IMR-90 (cell line): ENCODE results near the gene UBE3B.

Source experiments
- MAFK ChIP-seq: IDR thresholded peaks from 2 replicates; pipeline ENCODE4 v1.6.1; 2012; ENCODE audit warnings: low read depth, low read length, improper control_type of control experiment
- MXI1 ChIP-seq: IDR thresholded peaks from 2 replicates; pipeline ENCODE4 v1.6.1; 2012; ENCODE audit warnings: low read depth, mild to moderate bottlenecking, low read length, moderate library complexity, borderline replicate concordance
- POLR2A ChIP-seq: IDR thresholded peaks from 2 replicates; pipeline ENCODE4 v1.6.1; 2012; ENCODE audit warnings: mild to moderate bottlenecking, low read depth, low read length
- RAD21 ChIP-seq: IDR thresholded peaks from 2 replicates; pipeline ENCODE4 v1.6.1; 2012; ENCODE audit warnings: low read length, improper control_type of control experiment
- RFX5 ChIP-seq: IDR thresholded peaks from 2 replicates; pipeline ENCODE4 v1.8.0; 2012; ENCODE audit warnings: low read depth, mild to moderate bottlenecking, low read length, moderate library complexity
- SMC3 ChIP-seq: fragments of 150-350 bp; IDR thresholded peaks from 2 replicates; pipeline ENCODE4 v1.6.1; 2016; ENCODE audit warnings: low read depth, mild to moderate bottlenecking, antibody characterized with exemption, low read length, moderate library complexity
- TF ChIP-seq, protein P1 (sequence below): conservative IDR thresholded peaks from 2 replicates; pipeline ENCODE4 v1.5.1; 2012; ENCODE audit warnings: mild to moderate bottlenecking, low read depth, low read length, improper control_type of control experiment
- TF ChIP-seq, protein P2 (sequence below): fragments of 150-350 bp; IDR thresholded peaks from 2 replicates; pipeline ENCODE4 v1.6.1; 2017; ENCODE audit warnings: mild to moderate bottlenecking, antibody characterized with exemption, low read length, low read depth
- TF ChIP-seq, protein P3 (sequence below): fragments of 150-350 bp; IDR thresholded peaks from 2 replicates; pipeline ENCODE4 v1.6.1; 2016; ENCODE audit warnings: low read depth, mild to moderate bottlenecking, low read length, moderate library complexity, borderline replicate concordance

DNA sequence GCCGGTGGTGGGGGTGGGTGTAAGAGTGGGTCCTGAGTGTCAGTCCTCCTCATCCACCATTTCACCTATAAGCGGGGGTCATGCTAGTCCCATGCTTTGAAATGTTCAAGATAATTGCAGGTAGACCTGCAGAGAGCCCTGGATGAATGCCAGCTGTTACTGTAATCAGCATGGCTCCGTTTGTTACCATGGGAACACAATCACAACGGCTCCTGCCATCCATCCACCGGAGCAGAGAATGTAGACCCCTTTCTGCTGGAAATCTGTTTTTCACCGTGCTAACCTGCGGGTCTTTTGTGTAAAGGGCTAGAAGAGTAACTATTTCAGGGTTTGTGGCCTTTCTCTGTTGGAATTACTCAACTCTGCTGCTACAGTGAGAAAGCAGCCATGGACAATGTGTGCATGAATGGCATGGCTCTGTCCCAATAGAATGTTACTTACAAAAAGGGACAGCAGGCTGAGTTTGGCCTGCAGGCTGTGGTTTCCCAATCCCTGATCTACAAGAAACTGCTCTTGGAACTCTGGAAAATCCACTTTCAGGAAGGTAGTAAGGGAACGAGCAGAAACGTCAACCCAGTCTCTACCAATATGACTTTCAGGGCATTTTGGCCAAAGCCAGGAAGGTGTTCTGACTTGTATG lies 36.5 kb upstream of the UBE3B start:
- TF ChIP-seq, protein P1, sequence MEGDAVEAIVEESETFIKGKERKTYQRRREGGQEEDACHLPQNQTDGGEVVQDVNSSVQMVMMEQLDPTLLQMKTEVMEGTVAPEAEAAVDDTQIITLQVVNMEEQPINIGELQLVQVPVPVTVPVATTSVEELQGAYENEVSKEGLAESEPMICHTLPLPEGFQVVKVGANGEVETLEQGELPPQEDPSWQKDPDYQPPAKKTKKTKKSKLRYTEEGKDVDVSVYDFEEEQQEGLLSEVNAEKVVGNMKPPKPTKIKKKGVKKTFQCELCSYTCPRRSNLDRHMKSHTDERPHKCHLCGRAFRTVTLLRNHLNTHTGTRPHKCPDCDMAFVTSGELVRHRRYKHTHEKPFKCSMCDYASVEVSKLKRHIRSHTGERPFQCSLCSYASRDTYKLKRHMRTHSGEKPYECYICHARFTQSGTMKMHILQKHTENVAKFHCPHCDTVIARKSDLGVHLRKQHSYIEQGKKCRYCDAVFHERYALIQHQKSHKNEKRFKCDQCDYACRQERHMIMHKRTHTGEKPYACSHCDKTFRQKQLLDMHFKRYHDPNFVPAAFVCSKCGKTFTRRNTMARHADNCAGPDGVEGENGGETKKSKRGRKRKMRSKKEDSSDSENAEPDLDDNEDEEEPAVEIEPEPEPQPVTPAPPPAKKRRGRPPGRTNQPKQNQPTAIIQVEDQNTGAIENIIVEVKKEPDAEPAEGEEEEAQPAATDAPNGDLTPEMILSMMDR, result no peak
- TF ChIP-seq POLR2A, result no peak
- no peak for TF ChIP-seq MAFK
- TF ChIP-seq RFX5, result no peak
- no peak for TF ChIP-seq MXI1
- no peak for TF ChIP-seq RAD21
- TF ChIP-seq, protein P2, sequence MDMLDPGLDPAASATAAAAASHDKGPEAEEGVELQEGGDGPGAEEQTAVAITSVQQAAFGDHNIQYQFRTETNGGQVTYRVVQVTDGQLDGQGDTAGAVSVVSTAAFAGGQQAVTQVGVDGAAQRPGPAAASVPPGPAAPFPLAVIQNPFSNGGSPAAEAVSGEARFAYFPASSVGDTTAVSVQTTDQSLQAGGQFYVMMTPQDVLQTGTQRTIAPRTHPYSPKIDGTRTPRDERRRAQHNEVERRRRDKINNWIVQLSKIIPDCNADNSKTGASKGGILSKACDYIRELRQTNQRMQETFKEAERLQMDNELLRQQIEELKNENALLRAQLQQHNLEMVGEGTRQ, result no peak
- TF ChIP-seq SMC3, result no peak
- TF ChIP-seq, protein P3, sequence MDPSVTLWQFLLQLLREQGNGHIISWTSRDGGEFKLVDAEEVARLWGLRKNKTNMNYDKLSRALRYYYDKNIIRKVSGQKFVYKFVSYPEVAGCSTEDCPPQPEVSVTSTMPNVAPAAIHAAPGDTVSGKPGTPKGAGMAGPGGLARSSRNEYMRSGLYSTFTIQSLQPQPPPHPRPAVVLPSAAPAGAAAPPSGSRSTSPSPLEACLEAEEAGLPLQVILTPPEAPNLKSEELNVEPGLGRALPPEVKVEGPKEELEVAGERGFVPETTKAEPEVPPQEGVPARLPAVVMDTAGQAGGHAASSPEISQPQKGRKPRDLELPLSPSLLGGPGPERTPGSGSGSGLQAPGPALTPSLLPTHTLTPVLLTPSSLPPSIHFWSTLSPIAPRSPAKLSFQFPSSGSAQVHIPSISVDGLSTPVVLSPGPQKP, result no peak
